HG02938 (cell line): ENCODE results near the gene IFITM5.
"Not testable (repeated sequence)": the region's sequence is repeated elsewhere in the genome, so short reads cannot be mapped to it uniquely, and the experiment has no call there.

ENCODE experiments used
- ATAC-seq: cut with Tn5 transposase; IDR thresholded peaks from one replicate; pipeline ENCODE4 v1.9.1; 2021; ENCODE audit warnings: mild to moderate bottlenecking, moderate library complexity; ENCODE audit not compliant: unreplicated experiment

IFITM5 gene

GRCh38 chr11:328516-329100, 29.3 kb upstream of the IFITM5 start:
- ATAC-seq: not testable (repeated sequence)

- ATAC-seq: no peak
These were observed 28.7 kb upstream of the IFITM5 start for GRCh38 chr11:328012-328411.

GRCh38 chr11:327581-327923, 28.2 kb upstream of the IFITM5 start:
- no peak for ATAC-seq

GRCh38 chr11:326842-327580, 27.7 kb upstream of the IFITM5 start:
- peak; percentile 69 for ATAC-seq

- ATAC-seq: no peak
These were observed 27.2 kb upstream of the IFITM5 start for GRCh38 chr11:326592-326841.

GRCh38 chr11:325796-326591, 26.7 kb upstream of the IFITM5 start:
- ATAC-seq: no peak

GRCh38 chr11:324593-325517, 25.5 kb upstream of the IFITM5 start:
- ATAC-seq: not testable (repeated sequence)

GRCh38 chr11:324156-324555, 24.8 kb upstream of the IFITM5 start:
- ATAC-seq: no peak

GRCh38 chr11:319888-320273, 20.6 kb upstream of the IFITM5 start:
- not testable (repeated sequence) for ATAC-seq

GRCh38 chr11:319121-319887, 20.0 kb upstream of the IFITM5 start:
- ATAC-seq: not testable (repeated sequence)

- not testable (repeated sequence) for ATAC-seq
These were observed 19.2 kb upstream of the IFITM5 start for GRCh38 chr11:318405-319120.

GRCh38 chr11:317668-318404, 18.5 kb upstream of the IFITM5 start:
- ATAC-seq: not testable (repeated sequence)

GRCh38 chr11:316891-317301, 17.6 kb upstream of the IFITM5 start:
- no peak for ATAC-seq

GRCh38 chr11:316031-316701, 16.8 kb upstream of the IFITM5 start:
- ATAC-seq: no peak

GRCh38 chr11:315516-315994, 16.2 kb upstream of the IFITM5 start:
- ATAC-seq: no peak

- no peak for ATAC-seq
These were observed 15.7 kb upstream of the IFITM5 start for GRCh38 chr11:315051-315481.

- not testable (repeated sequence) for ATAC-seq
These were observed 15.2 kb upstream of the IFITM5 start for GRCh38 chr11:314554-314875.

- no peak for ATAC-seq
These were observed 14.6 kb upstream of the IFITM5 start, which contains the start of gene IFITM1 for GRCh38 chr11:313787-314553. Gene IFITM1, plus strand, starts transcription at chr11:314040. Its CDS starts 131 bp downstream, at chr11:314171.
